ENCODE measurements around the gene DGKG.

DGKG gene

DNA sequence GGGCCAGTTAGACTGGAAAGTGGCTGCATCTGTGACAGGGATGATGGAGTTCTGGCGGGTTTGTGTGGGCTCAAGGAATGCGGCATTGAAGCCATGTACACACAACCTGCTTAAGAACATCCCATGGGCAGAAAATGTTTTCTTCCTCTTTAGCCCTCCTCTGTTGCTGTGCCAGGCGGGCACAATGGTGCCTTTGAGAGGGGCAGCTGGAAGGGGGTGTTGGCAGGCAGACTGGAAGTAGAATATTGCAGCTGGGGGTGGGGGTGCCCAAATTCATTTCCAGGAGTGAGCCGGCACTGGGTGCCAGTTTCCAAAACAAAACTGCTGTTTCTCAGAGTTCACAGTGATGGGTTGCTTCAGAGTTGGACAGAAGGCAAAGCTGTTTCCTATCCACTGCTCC, 161.3 kb downstream of the DGKG start:
- peak; percentile 55 for DNase-seq

GRCh38 chr3:186198442-186198841, 163.6 kb downstream of the DGKG start:
- DNase-seq, result no peak

GRCh38 chr3:186194451-186194811, 167.6 kb downstream of the DGKG start:
- no peak for DNase-seq

DNA sequence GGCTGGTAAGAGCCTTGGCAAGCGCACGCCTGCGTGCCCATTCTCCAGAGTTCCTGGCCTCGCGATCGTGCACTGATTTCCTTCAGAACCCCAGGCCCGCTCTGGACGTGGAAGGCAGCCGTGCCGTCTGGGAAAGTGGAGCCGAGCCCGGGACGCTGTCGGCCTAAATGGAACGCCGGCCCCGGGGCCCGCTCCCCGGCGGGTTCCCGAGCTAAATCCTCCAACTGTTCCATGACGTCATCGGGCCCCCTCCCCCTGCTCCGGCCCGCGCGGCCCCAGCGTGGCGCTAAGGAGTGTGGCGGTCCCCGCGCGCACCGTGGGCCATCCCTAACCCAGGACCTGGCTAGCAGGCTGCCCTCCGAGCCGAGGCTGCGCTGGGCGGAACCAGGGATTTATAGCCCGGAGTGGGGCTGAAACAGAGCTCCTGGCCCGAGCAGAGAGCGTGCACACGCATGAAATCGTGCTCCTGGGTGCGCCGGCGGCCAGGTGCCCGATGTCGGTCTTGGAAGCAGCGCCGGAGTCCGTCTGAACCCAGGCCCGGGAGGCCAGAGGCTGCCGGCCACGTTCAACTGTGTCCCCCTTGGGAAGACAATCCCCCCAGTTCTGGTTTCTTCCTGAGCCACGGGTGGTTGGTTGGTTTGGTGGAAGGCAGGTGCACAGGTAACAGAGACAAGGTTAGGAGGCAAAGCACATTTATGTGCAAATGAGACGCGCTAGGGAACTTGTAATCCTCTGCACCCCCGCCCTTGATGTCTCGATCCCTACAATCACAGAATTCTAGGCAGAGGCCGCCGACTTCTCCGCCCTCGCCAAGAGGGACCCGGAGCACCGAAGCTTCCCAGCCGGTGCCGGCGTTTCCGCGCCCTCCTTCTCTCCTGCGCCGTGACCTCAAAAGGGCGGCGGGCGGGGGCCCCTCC, 168.2 kb downstream of the DGKG start:
- peak; percentile 66 for DNase-seq

DNA sequence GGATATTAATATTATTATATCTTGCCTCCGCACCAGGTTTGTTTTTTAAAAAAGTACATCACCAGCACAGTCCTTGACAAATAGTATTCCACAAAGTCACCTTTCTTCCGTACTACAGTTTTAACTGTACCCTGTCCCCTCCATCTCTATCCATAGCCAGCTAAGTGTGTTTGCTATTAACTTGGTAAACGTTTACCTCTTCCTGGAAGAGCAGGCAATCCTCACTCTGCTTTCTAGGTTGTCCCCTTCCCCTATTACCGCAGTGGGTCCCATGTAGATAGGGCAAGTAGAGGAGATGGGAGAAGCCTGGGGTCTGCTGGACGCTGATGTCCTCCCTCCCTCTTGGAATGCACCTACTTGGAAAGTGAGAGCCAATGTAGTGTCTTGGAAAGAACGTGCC, 169.2 kb downstream of the DGKG start:
- DNase-seq, result no peak

DNA sequence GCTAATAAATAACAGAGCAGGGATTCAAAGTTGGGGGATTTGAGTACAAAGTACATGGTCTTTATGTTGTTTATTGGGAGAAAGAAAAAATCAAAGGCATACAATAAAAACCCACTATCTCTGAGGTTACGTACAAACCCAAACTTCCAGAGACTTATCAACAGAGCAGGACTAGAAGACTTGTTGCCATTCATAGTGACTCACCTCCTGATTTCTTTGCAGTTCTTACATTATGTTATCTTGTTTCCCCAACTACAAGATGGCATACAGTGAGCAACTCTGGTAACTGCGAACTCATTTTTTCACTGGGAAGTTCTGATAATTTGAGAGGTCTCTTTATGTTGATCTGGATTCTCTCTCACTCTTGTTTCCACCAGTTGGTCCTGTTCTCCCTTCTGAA, 172.5 kb downstream of the DGKG start:
- DNase-seq, result no peak

DNA sequence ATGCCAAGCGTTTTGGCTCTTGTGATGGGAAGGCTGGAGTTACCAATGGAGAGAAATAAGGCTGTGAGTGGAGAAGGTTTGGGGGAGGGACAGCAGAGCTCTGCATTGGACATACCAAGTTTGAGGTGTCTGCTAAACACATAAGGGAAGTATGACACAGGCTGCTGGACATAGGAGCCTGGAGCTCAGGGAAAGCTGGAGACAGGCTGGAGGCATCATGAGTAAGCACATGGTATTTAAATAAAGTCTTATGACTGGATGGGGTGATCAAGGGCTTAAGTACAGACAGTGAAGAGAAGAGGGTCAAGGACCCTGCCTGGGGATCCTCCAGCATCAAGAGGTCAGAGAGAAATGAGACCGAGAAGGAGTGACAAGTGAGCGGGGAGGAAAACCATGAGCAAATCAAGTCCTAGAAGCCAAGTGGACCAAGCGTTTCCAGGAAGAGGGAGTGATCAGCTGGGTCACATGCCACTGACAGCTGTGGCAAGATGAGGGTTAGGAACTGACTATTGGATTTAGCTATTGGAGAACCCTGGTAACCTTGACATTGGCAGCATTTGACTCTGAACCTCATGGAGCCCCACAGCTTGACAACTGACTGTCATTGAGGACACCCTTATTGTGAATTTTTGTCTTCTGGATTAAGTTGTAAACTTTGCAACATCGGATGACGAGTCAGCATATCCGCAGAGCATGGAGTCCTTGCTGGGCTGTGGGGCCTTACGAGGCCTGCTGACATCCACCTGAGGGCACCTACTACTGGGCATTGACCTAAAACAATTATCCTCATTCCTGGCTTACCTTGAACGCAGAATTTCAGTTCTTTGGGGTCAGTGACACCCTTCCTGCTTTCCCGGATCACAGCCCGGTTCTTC, 174.4 kb downstream of the DGKG start:
- DNase-seq, result no peak

- no peak for DNase-seq
Measured at GRCh38 chr3:186185194-186185787, 176.7 kb downstream of the DGKG start.

GRCh38 chr3:186184021-186184420, 178.0 kb downstream of the DGKG start:
- DNase-seq, result no peak

DNA sequence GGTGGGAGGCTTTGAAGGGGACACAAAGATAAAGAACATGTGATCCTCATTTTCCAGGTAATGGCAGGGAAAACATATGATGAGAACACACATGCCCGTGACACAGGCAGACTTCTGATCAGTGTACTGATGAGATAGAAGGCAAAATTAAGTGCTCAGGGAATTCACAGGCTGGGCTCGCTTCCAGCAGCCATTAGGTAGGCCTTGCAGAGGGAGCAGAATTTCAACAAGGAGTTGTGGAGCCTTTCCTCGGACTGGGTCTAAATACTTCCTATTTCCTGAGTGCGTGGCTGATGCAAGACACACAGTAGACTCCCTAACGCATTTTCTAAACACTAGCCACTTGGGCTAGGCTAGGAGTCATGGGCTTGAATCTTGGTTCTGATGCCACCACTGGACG, 179.2 kb downstream of the DGKG start:
- DNase-seq, result no peak

DNA sequence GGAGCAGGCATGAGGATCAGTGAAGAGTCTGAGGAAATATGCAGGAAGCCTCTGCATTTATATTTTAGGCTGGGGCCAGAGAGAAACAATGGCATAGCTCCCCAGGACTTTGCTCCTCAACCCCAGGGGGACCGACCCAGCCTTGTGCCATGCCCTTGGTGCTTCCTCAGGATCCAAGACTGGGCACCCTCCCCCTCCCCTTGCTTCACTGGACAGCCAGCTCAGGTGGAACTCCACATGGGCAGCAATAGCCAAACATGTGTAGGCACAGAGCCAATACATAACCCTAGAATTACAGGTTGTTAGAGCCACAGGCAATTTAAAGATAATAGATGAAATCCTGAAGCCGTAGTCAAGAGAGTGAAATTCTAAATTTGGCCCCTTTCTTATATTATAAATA, 180.1 kb downstream of the DGKG start:
- DNase-seq, result no peak

GRCh38 chr3:186180891-186181481, 181.0 kb downstream of the DGKG start:
- no peak for DNase-seq

DNA sequence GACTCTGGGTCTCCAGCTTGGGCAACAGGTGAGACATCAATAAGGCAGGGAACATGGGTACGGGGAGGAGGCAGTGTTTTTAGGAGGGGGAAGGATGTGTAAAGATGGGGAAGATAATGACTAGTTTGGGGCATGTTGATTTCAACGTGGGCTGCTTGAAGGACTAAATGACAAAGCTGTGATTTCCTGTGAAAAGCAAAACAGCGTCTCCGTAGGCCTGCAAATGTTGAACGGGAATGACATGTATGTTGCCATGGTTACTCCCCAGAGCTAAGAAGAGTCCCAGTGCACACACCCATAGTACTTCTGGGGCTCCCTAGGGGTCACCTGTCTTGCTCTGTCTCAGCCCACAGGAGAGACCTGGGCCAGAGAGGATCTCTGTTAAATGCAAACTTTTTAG, 181.9 kb downstream of the DGKG start:
- no peak for DNase-seq

- no peak for DNase-seq
Measured at GRCh38 chr3:186178412-186178811, 183.6 kb downstream of the DGKG start.

GRCh38 chr3:186176373-186176990, 185.6 kb downstream of the DGKG start:
- DNase-seq, result no peak

- no peak for DNase-seq
Measured at GRCh38 chr3:186173224-186173815, 188.7 kb downstream of the DGKG start.

DNA sequence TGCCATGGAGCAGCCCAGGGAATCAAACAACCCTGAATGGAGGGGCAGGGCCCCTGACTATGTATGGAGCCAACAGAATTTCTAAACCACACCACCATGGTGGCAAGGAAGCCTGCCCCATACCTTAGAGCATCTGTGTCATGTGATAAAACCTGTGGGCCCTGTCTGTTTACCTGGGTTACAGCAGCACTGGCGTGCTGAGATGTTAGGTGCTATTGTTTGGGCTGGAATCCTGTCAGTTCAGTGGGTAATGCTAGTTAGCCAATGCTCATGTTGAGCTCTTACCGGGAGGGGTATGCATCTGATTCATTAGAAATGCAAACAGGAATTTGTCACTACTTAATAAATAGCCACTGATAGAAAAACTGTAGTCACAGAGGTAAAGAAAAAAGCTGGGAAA, 189.7 kb downstream of the DGKG start:
- DNase-seq, result peak; percentile 30

GRCh38 chr3:186171521-186171920, 190.5 kb downstream of the DGKG start:
- DNase-seq, result no peak

DNA sequence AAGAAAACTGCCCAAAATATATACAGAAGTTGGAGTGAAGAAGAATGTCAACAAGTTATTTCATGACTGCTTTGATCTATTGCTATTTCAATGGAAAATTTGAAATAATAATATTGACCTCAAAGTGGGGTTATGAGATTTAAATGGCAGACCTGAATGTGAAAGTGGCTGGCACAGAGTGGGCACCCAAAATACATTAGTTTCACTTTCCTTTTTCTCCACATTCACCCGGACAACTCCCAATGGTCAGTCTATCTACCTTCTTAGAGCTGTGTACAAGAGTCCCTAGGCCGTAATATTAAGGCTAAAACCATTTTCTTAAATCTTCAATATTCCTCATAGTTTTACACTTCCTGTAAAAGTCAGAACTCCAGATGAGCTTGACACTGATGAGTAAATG, 191.5 kb downstream of the DGKG start:
- DNase-seq, result no peak

DNA sequence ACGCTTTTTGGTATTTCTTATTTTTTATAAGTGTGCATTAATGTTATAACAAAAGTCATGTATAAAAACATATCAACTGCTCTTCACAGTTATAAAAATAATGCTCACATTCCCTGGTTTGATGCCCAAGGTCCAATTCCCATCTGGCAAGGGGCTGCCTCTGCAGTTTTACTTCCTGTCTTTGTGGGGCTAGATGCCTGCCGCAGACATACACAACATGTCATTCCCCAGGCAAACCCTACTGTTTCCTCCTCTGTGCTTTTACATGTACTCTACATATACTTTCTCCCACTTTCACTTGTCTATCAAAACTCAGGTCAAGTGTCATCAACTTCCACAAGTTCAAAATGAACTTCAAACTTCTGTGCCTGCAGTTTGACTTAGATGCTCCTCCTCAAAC, 192.7 kb downstream of the DGKG start:
- no peak for DNase-seq

- DNase-seq, result no peak
Measured at GRCh38 chr3:186168976-186169375, 193.1 kb downstream of the DGKG start.

GRCh38 chr3:186167646-186168395, 194.2 kb downstream of the DGKG start:
- DNase-seq, result no peak
